Aortic smooth muscle cell (primary cell): Measurements from ENCODE around the gene ZNF532. TPM values are rescaled to one million over a fixed set of nuclear protein-coding genes. Genes with fewer than 3 reads are reported as not detected.

Source experiments
- total RNA-seq: library from RNA; depleted of rRNA; stranded (reverse); fragments of >200 nt; gene quantifications from 2 replicates; pipeline ENCODE4 v1.2.3, GENCODE V29; 2014

ZNF532 gene
- total RNA-seq, result 40.0 and 55.5 TPM in 2 replicates

GRCh38 chr18:58864146-58865032 lies at the start of gene ZNF532:
TSS of gene ZNF532 (plus strand) at chr18:58864877. CDS start in a region left out here.

Other genes starting within 250 kb of the ZNF532 start
- 0.06 and 0.26 TPM in 2 replicates for gene ALPK2, start 235.8 kb upstream of the ZNF532 start, total RNA-seq
- gene MALT1, start 193.4 kb upstream of the ZNF532 start, total RNA-seq, result 8.1 and 9.2 TPM in 2 replicates